Endodermal cell (in vitro differentiated cells): ENCODE data around the gene PLEKHG3. TPM values are rescaled to one million over a fixed set of nuclear protein-coding genes. Genes with fewer than 3 reads are reported as not detected.

Source experiments
- DNase-seq: peaks from one replicate; pipeline ENCODE4 v3.0.0-alpha.2; 2017
- H3K27ac ChIP-seq: 2 replicates; pipeline ENCODE4 v1.5.1; 2013; ENCODE audit warnings: mild to moderate bottlenecking, low read depth, low read length, moderate library complexity
- H3K27me3 ChIP-seq: 2 replicates; pipeline ENCODE4 v1.6.1; 2013; ENCODE audit warnings: mild to moderate bottlenecking, low read length, moderate library complexity; ENCODE audit not compliant: insufficient read depth, control insufficient read depth, poor library complexity, severe bottlenecking
- H3K36me3 ChIP-seq: 2 replicates; pipeline ENCODE4 v1.7.0; 2013; ENCODE audit warnings: mild to moderate bottlenecking, low read length, moderate library complexity; ENCODE audit not compliant: control insufficient read depth, insufficient read depth
- H3K4me1 ChIP-seq: one replicate; pipeline ENCODE4 v1.7.0; 2013; ENCODE audit warnings: low read length; ENCODE audit not compliant: control insufficient read depth, insufficient read depth
- H3K4me3 ChIP-seq: 2 replicates; pipeline ENCODE4 v1.5.1; 2013; ENCODE audit warnings: mild to moderate bottlenecking, low read length, moderate library complexity
- H3K9ac ChIP-seq: 2 replicates; pipeline ENCODE4 v1.6.1; 2013; ENCODE audit warnings: mild to moderate bottlenecking, low read length, moderate library complexity; ENCODE audit not compliant: poor library complexity, severe bottlenecking; ENCODE audit errors: extremely low read depth
- H3K9me3 ChIP-seq: 2 replicates; pipeline ENCODE4 v1.6.1; 2013; ENCODE audit warnings: mild to moderate bottlenecking, low read length, moderate library complexity; ENCODE audit not compliant: control insufficient read depth
- H3K27ac Mint-ChIP-seq: 2 replicates; pipeline ENCODE4 v1.8.0; 2020; ENCODE audit warnings: mixed read lengths
- H3K27me3 Mint-ChIP-seq: 2 replicates; pipeline ENCODE4 v1.8.0; 2021; ENCODE audit warnings: mild to moderate bottlenecking, mixed read lengths; ENCODE audit not compliant: insufficient read depth
- H3K36me3 Mint-ChIP-seq: 2 replicates; pipeline ENCODE4 v1.8.0; 2020; ENCODE audit warnings: low read depth, mixed read lengths
- H3K4me1 Mint-ChIP-seq: 2 replicates; pipeline ENCODE4 v1.8.0; 2020; ENCODE audit warnings: mixed read lengths
- H3K4me3 Mint-ChIP-seq: 2 replicates; pipeline ENCODE4 v1.8.0; 2020; ENCODE audit warnings: mild to moderate bottlenecking, moderate library complexity, mixed read lengths
- H3K9me3 Mint-ChIP-seq: 2 replicates; pipeline ENCODE4 v1.8.0; 2020; ENCODE audit warnings: mild to moderate bottlenecking, mixed read lengths
- WGBS, 2 experiments: methylation state at CpG; one replicate each; pipeline versions ENCODE4 v1.1.5 to v1.1.7; 2013; ENCODE audit warnings: missing lambda C conversion rate in 2 of 2, mixed read lengths in 1 of 2; ENCODE audit not compliant: insufficient coverage in 1 of 2, insufficient read length in 1 of 2; 5-methylcytosine and 5-hydroxymethylcytosine counted together
- total RNA-seq, 2 donors: library from RNA; stranded (reverse); fragmentation: NEBNext Ultra II Directional in 1 of 2; extraction: Animal tissue kit (Norgen Biotek cat#: 25700) in 1 of 2; gene quantifications; 2 replicates in 1 of 2; 3 replicates in 1 of 2; pipeline ENCODE4 v1.2.1, GENCODE V29; 2021
- TF ChIP-seq, protein P1 (sequence below): fragments of 200-600 bp; sonication (generic); conservative IDR thresholded peaks from 2 replicates; pipeline ENCODE4 v1.5.0; 2021; ENCODE audit warnings: antibody characterized with exemption, mild to moderate bottlenecking

PLEKHG3 gene
- total RNA-seq, 2 donors from 2014 or later: 31.7 to 52.6 TPM

DNA sequence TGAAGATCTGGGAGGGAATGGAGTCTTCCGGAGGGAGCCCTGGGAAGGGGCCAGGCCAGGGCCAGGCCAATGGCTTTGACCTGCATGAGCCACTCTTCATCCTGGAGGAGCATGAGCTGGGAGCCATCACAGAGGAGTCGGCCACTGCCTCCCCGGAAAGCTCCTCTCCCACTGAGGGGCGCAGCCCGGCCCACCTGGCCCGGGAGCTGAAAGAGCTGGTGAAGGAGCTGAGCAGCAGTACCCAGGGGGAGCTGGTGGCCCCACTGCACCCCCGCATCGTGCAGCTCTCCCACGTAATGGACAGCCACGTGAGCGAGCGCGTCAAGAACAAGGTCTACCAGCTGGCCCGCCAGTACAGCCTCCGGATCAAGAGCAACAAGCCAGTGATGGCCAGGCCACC is 37.7 kb downstream of the PLEKHG3 start:
- WGBS, 2 experiments: 94 to 96% methylated on average over 10 to 15 of the region's 15 CpGs
- no peaks in the 10 kb centered on the region for H3K9me3 Mint-ChIP-seq
- Histone ChIP-seq H3K36me3 (peaks cover 28% of the 10 kb centered on the region), H3K4me1 (peaks cover under 1% of the 10 kb centered on the region), H3K27me3 (no peaks in the 10 kb centered on the region), H3K9ac (no peak overlapping the region), H3K27ac (no peak overlapping the region), H3K9me3 (no peaks in the 10 kb centered on the region), H3K4me3 (no peak overlapping the region)
- H3K27ac Mint-ChIP-seq: no peak overlapping the region
- H3K4me1 Mint-ChIP-seq: peaks cover 1% of the 10 kb centered on the region
- H3K27me3 Mint-ChIP-seq: no peaks in the 10 kb centered on the region
- peaks cover 33% of the 10 kb centered on the region for H3K36me3 Mint-ChIP-seq
- no peak for DNase-seq
- no peak overlapping the region for H3K4me3 Mint-ChIP-seq
- TF ChIP-seq, protein P1, sequence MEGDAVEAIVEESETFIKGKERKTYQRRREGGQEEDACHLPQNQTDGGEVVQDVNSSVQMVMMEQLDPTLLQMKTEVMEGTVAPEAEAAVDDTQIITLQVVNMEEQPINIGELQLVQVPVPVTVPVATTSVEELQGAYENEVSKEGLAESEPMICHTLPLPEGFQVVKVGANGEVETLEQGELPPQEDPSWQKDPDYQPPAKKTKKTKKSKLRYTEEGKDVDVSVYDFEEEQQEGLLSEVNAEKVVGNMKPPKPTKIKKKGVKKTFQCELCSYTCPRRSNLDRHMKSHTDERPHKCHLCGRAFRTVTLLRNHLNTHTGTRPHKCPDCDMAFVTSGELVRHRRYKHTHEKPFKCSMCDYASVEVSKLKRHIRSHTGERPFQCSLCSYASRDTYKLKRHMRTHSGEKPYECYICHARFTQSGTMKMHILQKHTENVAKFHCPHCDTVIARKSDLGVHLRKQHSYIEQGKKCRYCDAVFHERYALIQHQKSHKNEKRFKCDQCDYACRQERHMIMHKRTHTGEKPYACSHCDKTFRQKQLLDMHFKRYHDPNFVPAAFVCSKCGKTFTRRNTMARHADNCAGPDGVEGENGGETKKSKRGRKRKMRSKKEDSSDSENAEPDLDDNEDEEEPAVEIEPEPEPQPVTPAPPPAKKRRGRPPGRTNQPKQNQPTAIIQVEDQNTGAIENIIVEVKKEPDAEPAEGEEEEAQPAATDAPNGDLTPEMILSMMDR: no peak

DNA sequence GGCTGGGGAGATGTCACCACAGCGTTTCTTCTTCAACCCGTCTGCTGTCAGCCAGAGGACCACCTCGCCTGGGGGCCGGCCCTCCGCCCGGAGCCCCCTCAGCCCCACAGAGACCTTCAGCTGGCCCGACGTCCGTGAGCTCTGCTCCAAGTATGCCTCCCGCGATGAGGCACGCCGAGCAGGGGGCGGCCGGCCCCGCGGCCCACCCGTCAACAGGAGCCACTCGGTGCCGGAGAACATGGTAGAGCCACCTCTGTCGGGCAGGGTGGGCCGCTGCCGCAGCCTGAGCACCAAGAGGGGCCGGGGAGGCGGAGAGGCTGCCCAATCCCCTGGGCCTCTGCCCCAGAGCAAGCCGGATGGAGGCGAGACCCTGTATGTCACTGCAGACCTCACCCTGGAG is 38.8 kb downstream of the PLEKHG3 start:
- Histone ChIP-seq H3K9me3 (no peaks in the 10 kb centered on the region), H3K27ac (no peak overlapping the region), H3K4me1 (no peaks in the 10 kb centered on the region), H3K9ac (no peak overlapping the region), H3K4me3 (no peak overlapping the region), H3K27me3 (no peaks in the 10 kb centered on the region), H3K36me3 (peaks cover 25% of the 10 kb centered on the region)
- no peak overlapping the region for H3K27ac Mint-ChIP-seq
- peaks cover 1% of the 10 kb centered on the region for H3K4me1 Mint-ChIP-seq
- no peaks in the 10 kb centered on the region for H3K9me3 Mint-ChIP-seq
- H3K4me3 Mint-ChIP-seq: no peak overlapping the region
- H3K27me3 Mint-ChIP-seq: no peaks in the 10 kb centered on the region
- no peak for DNase-seq
- H3K36me3 Mint-ChIP-seq: peaks cover 33% of the 10 kb centered on the region
- 94 to 100% methylated on average over 25 to 27 of the region's 27 CpGs for WGBS, 2 experiments
- TF ChIP-seq, protein P1: no peak

DNA sequence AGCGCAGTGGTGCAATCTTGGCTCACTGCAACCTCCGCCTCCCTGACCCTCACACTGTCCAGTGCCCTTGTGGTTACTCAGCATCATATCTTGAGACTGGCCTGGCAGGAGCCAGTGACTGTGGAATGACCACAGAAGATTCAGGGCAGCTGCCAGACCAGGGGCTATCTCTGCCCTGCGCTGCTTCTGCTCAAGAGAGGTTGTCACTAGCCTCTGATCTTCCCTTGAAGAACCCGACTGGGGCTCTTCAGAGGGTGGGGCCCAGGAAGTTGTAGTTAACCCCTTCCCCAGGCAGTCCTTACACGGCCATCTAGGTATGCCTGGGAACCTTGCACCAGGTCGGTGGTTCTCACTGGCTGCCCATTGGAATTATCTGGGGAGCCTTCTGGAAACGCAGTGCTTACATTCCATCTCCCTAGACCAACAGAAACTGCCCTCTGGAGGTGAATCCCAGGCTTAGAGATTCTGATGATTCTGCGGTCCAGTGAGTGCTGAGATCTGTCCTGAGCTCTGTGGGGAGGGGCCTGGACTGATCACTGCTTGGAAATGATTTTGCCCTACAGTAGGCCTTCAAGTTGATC is 41.4 kb downstream of the PLEKHG3 start:
- H3K36me3 Mint-ChIP-seq: peaks cover 30% of the 10 kb centered on the region
- H3K36me3 ChIP-seq: peaks cover 17% of the 10 kb centered on the region
- 67 to 88% methylated on average over 5 to 8 of the region's 8 CpGs for WGBS, 2 experiments
- peak overlapping the region; percentile 77 for H3K27ac Mint-ChIP-seq
- no peaks in the 10 kb centered on the region for H3K27me3 ChIP-seq
- no peak overlapping the region for H3K9ac ChIP-seq
- peak; percentile 66 for DNase-seq
- H3K4me3 Mint-ChIP-seq: no peak overlapping the region
- H3K9me3 Mint-ChIP-seq: no peaks in the 10 kb centered on the region
- TF ChIP-seq, protein P1: peak; percentile 62
- H3K4me3 ChIP-seq: no peak overlapping the region
- H3K27ac ChIP-seq: no peak overlapping the region
- no peaks in the 10 kb centered on the region for H3K9me3 ChIP-seq
- no peaks in the 10 kb centered on the region for H3K4me1 ChIP-seq
- H3K4me1 Mint-ChIP-seq: peaks cover 1% of the 10 kb centered on the region
- H3K27me3 Mint-ChIP-seq: no peaks in the 10 kb centered on the region
